ENCODE measurements around the gene CALML3. TPM values are rescaled to one million over a fixed set of nuclear protein-coding genes. Genes with fewer than 3 reads are reported as not detected.

CALML3 gene
- total RNA-seq, 1 donor from 2014 or later, result not detected

DNA sequence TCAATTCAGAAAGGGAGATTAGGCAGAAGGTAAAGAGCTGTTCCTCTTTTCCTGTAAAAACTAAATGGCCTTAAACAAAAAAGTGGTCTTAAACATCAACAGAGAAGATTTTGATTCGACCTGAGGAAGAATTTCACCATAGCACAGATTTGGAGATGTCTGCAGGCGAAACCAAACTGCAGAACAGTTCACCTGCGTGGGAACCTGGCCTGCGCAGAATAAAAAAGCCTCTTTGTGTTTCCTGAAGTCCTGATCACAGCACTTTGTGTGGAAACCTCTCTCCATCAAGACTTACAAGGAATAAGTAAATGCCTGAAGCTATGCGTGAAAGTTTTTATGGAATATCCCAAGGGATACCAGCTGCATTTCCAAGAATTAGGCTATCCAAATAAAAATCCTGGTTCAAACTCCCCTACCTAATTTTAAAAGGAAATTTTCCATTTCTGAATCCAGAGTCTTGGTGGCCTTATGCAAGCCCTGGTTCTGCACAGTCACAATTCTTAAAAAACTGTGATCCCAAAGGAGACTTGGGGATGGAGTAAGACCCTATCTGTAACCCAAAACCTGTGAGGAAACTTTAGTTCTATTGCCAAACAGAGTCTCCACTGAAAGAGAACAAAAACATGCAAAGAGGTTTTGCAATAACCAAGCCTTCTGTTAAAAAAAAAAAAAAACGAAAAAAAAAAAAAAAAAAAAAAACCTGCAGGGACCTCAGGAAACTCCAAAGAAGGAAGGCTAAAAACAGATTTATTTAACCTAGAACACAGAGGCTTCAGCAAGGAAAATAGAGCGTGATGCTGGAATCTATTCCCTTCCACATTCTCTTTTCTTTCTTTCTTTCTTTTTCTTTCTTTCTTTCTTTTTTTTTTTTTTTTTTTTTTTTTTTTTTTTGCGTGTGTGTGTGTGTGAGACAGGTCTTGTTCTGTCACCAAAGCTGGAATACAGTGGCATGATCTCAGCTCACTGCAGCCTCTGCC lies 10.4 kb downstream of the CALML3 start:
- FAIRE-seq, result no peak
- Histone ChIP-seq H4K20me1 (ENCODE audit: insufficient read depth, low read length) (no peaks in the 10 kb centered on the region), H3K4me1 (ENCODE audit: insufficient read depth, low read length) (peaks cover 12% of the 10 kb centered on the region), H3K9ac (ENCODE audit: low read length) (no peak overlapping the region), H3K9me3 (ENCODE audit: insufficient read depth, low read depth, low read length) (no peaks in the 10 kb centered on the region), H3K36me3 (ENCODE audit: insufficient read depth, low read length) (no peaks in the 10 kb centered on the region), H3K4me2 (ENCODE audit: low read length) (no peak overlapping the region), H3K27ac (ENCODE audit: low read depth, low read length) (no peak overlapping the region), H3K4me3 (ENCODE audit: insufficient read depth, low read depth, low read length) (no peak overlapping the region), H3K79me2 (ENCODE audit: insufficient read depth, low read length) (no peaks in the 10 kb centered on the region), H2AFZ (ENCODE audit: low read depth, low read length) (no peak overlapping the region), H3K27me3 (ENCODE audit: insufficient read depth, low read length) (no peaks in the 10 kb centered on the region)
- peaks cover 5% of the 10 kb centered on the region for H3K9me3 Mint-ChIP-seq (ENCODE audit: unreplicated experiment)
- no peak overlapping the region for H3K4me3 Mint-ChIP-seq (ENCODE audit: unreplicated experiment)
- DNase-seq (ENCODE audit: low read depth), result no peak
- peaks cover 13% of the 10 kb centered on the region for H3K4me1 Mint-ChIP-seq (ENCODE audit: low read depth, unreplicated experiment)
- peaks cover 5% of the 10 kb centered on the region for H3K36me3 Mint-ChIP-seq (ENCODE audit: low read depth, unreplicated experiment)
- TF ChIP-seq EZH2 (IDR thresholded peaks at IDR 0.05; ENCODE audit: insufficient read depth, low read length) (no peak), CTCF (IDR thresholded peaks at IDR 0.05; ENCODE audit: insufficient read depth, low read depth, low read length) (no peak)
- H3K27me3 Mint-ChIP-seq (ENCODE audit: low read depth, unreplicated experiment), result peaks cover 19% of the 10 kb centered on the region
- no peak overlapping the region for H3K27ac Mint-ChIP-seq (ENCODE audit: unreplicated experiment)

- no peak for TF ChIP-seq EZH2 (IDR thresholded peaks at IDR 0.05; ENCODE audit: insufficient read depth, low read length)
- TF ChIP-seq CTCF (IDR thresholded peaks at IDR 0.05; ENCODE audit: insufficient read depth, low read depth, low read length), result no peak
- no peak overlapping the region for H3K9ac ChIP-seq (ENCODE audit: low read length)
- no peaks in the 10 kb centered on the region for H3K79me2 ChIP-seq (ENCODE audit: insufficient read depth, low read length)
- no peak overlapping the region for H3K27ac Mint-ChIP-seq (ENCODE audit: unreplicated experiment)
- H3K4me3 ChIP-seq (ENCODE audit: insufficient read depth, low read depth, low read length), result no peak overlapping the region
- H3K27me3 Mint-ChIP-seq (ENCODE audit: low read depth, unreplicated experiment), result peaks cover 10% of the 10 kb centered on the region
- no peaks in the 10 kb centered on the region for H3K36me3 ChIP-seq (ENCODE audit: insufficient read depth, low read length)
- H4K20me1 ChIP-seq (ENCODE audit: insufficient read depth, low read length), result no peaks in the 10 kb centered on the region
- H3K4me1 Mint-ChIP-seq (ENCODE audit: low read depth, unreplicated experiment), result peaks cover 13% of the 10 kb centered on the region
- H3K27ac ChIP-seq (ENCODE audit: low read depth, low read length), result no peak overlapping the region
- H3K36me3 Mint-ChIP-seq (ENCODE audit: low read depth, unreplicated experiment), result peaks cover 1% of the 10 kb centered on the region
- no peak overlapping the region for H2AFZ ChIP-seq (ENCODE audit: low read depth, low read length)
- H3K9me3 Mint-ChIP-seq (ENCODE audit: unreplicated experiment), result peaks cover 8% of the 10 kb centered on the region
- FAIRE-seq (no peak), DNase-seq (ENCODE audit: low read depth) (no peak)
- H3K4me2 ChIP-seq (ENCODE audit: low read length), result no peak overlapping the region
- peaks cover 12% of the 10 kb centered on the region for H3K4me1 ChIP-seq (ENCODE audit: insufficient read depth, low read length)
- no peak overlapping the region for H3K4me3 Mint-ChIP-seq (ENCODE audit: unreplicated experiment)
- H3K27me3 ChIP-seq (ENCODE audit: insufficient read depth, low read length), result no peaks in the 10 kb centered on the region
- no peaks in the 10 kb centered on the region for H3K9me3 ChIP-seq (ENCODE audit: insufficient read depth, low read depth, low read length)
Measured at GRCh38 chr10:5536486-5537081, 11.8 kb downstream of the CALML3 start.
